Renal pelvis (tissue), 12 donors: ENCODE measurements around the gene THAP4. TPM values are rescaled to one million over a fixed set of nuclear protein-coding genes. Genes with fewer than 3 reads are reported as not detected.

Experiments used
- DNase-seq: peaks from one replicate; pipeline ENCODE4 v3.0.0-alpha.2; 2013
- long read RNA-seq, 16 experiments: transcript quantifications; one replicate each; lab custom pipeline, GENCODE V29; 2026
- polyA plus RNA-seq, 3 donors: library from polyadenylated mRNA; unstranded; fragments of 120-200 nt; gene quantifications; one replicate each; pipeline ENCODE4 v1.2.1, GENCODE V29; 2013; ENCODE audit not compliant: insufficient read length in 3 of 3

The THAP4 gene
- 10 to 100 TPM; 59.2 to 74.3 (median 68.4) TPM for polyA plus RNA-seq
- long read RNA-seq, donor 1, transcript THAP4-202 (5 exons, 785 nt): major isoform, 17 of 60 reads
- long read RNA-seq, donor 1, transcript THAP4-204 (6 exons, 2,367 nt): minor isoform, 16 of 60 reads
- long read RNA-seq, donor 1, partial matches to known transcripts: 13 of 60 reads
- long read RNA-seq, donor 1, other reads (novel, unspliced or antisense): 14 of 60 reads
- long read RNA-seq, donor 2, transcript THAP4-202 (5 exons, 785 nt): minor isoform, 9 of 152 reads
- long read RNA-seq, donor 2, transcript THAP4-204 (6 exons, 2,367 nt): major isoform, 14 of 152 reads
- long read RNA-seq, donor 2, partial matches to known transcripts: 113 of 152 reads
- long read RNA-seq, donor 2, other reads (novel, unspliced or antisense): 16 of 152 reads
- long read RNA-seq, donor 3, transcript THAP4-202 (5 exons, 785 nt): minor isoform, 8 of 42 reads
- long read RNA-seq, donor 3, transcript THAP4-204 (6 exons, 2,367 nt): major isoform, 13 of 42 reads
- long read RNA-seq, donor 3, partial matches to known transcripts: 18 of 42 reads
- long read RNA-seq, donor 3, other reads (novel, unspliced or antisense): 0 of 42 reads
- long read RNA-seq, donor 4, transcript THAP4-202 (5 exons, 785 nt): major isoform, 14 of 48 reads
- long read RNA-seq, donor 4, transcript THAP4-204 (6 exons, 2,367 nt): minor isoform, 9 of 48 reads
- long read RNA-seq, donor 4, partial matches to known transcripts: 23 of 48 reads
- long read RNA-seq, donor 4, other reads (novel, unspliced or antisense): 0 of 48 reads
- long read RNA-seq, donor 5, transcript THAP4-204 (6 exons, 2,367 nt): minor isoform, 5 of 22 reads
- long read RNA-seq, donor 5, transcript THAP4-202 (5 exons, 785 nt): major isoform, 7 of 22 reads
- long read RNA-seq, donor 5, partial matches to known transcripts: 10 of 22 reads
- long read RNA-seq, donor 5, other reads (novel, unspliced or antisense): 0 of 22 reads
- long read RNA-seq, donor 6, transcript THAP4-202 (5 exons, 785 nt): minor isoform, 6 of 28 reads
- long read RNA-seq, donor 6, transcript THAP4-204 (6 exons, 2,367 nt): major isoform, 21 of 28 reads
- long read RNA-seq, donor 6, partial matches to known transcripts: 0 of 28 reads
- long read RNA-seq, donor 6, other reads (novel, unspliced or antisense): 0 of 28 reads
- long read RNA-seq, donor 7, transcript THAP4-204 (6 exons, 2,367 nt): major isoform, 7 of 72 reads
- long read RNA-seq, donor 7, transcript THAP4-202 (5 exons, 785 nt): minor isoform, 6 of 72 reads
- long read RNA-seq, donor 7, partial matches to known transcripts: 54 of 72 reads
- long read RNA-seq, donor 7, other reads (novel, unspliced or antisense): 0 of 72 reads
- long read RNA-seq, donor 8, partial matches to known transcripts: 0 of 11 reads
- long read RNA-seq, donor 8, other reads (novel, unspliced or antisense): 6 of 11 reads
- long read RNA-seq, donor 9, transcript THAP4-204 (6 exons, 2,367 nt): major isoform, 17 of 66 reads
- long read RNA-seq, donor 9, transcript THAP4-202 (5 exons, 785 nt): minor isoform, 15 of 66 reads
- long read RNA-seq, donor 9, partial matches to known transcripts: 30 of 66 reads
- long read RNA-seq, donor 9, other reads (novel, unspliced or antisense): 0 of 66 reads
- long read RNA-seq, donor 10, transcript THAP4-204 (6 exons, 2,367 nt): major isoform, 10 of 39 reads
- long read RNA-seq, donor 10, transcript THAP4-202 (5 exons, 785 nt): major isoform, 10 of 39 reads
- long read RNA-seq, donor 10, partial matches to known transcripts: 17 of 39 reads
- long read RNA-seq, donor 10, other reads (novel, unspliced or antisense): 0 of 39 reads
- long read RNA-seq, donor 11, transcript THAP4-204 (6 exons, 2,367 nt): minor isoform, 5 of 27 reads
- long read RNA-seq, donor 11, transcript THAP4-202 (5 exons, 785 nt): major isoform, 7 of 27 reads
- long read RNA-seq, donor 11, partial matches to known transcripts: 14 of 27 reads
- long read RNA-seq, donor 11, other reads (novel, unspliced or antisense): 0 of 27 reads
- long read RNA-seq, donor 12, transcript THAP4-202 (5 exons, 785 nt): minor isoform, 12 of 51 reads
- long read RNA-seq, donor 12, transcript THAP4-204 (6 exons, 2,367 nt): major isoform, 20 of 51 reads
- long read RNA-seq, donor 12, partial matches to known transcripts: 19 of 51 reads
- long read RNA-seq, donor 12, other reads (novel, unspliced or antisense): 0 of 51 reads
- long read RNA-seq, donor 13, transcript THAP4-202 (5 exons, 785 nt): major isoform, 7 of 17 reads
- long read RNA-seq, donor 13, partial matches to known transcripts: 6 of 17 reads
- long read RNA-seq, donor 13, other reads (novel, unspliced or antisense): 0 of 17 reads
- long read RNA-seq, donor 14: 0 reads
- long read RNA-seq, donor 15, transcript THAP4-204 (6 exons, 2,367 nt): major isoform, 15 of 32 reads
- long read RNA-seq, donor 15, partial matches to known transcripts: 13 of 32 reads
- long read RNA-seq, donor 15, other reads (novel, unspliced or antisense): 0 of 32 reads
- long read RNA-seq, donor 16, transcript THAP4-204 (6 exons, 2,367 nt): major isoform, 16 of 61 reads
- long read RNA-seq, donor 16, transcript THAP4-202 (5 exons, 785 nt): major isoform, 16 of 61 reads
- long read RNA-seq, donor 16, partial matches to known transcripts: 29 of 61 reads
- long read RNA-seq, donor 16, other reads (novel, unspliced or antisense): 0 of 61 reads

GRCh38 chr2:241637018-241637794 lies at the start of gene THAP4, which contains the start of gene ATG4B:
TSS of gene THAP4 (minus strand) at chr2:241637158. CDS start at chr2:241637017, 141 bp downstream.
TSS of gene ATG4B (plus strand) at chr2:241637693. CDS start at chr2:241637715, 22 bp downstream.
- peak; percentile 90 for DNase-seq

GRCh38 chr2:241686324-241686649 lies 49.3 kb upstream of the THAP4 start:
- DNase-seq: no peak

- DNase-seq: no peak
Observed at GRCh38 chr2:241680827-241681599, 44.1 kb upstream of the THAP4 start.

GRCh38 chr2:241680044-241680443 lies 43.1 kb upstream of the THAP4 start:
- no peak for DNase-seq

GRCh38 chr2:241678784-241679540 lies 42.0 kb upstream of the THAP4 start:
- no peak for DNase-seq

- no peak for DNase-seq
Observed at GRCh38 chr2:241678307-241678706, 41.3 kb upstream of the THAP4 start.

- no peak for DNase-seq
Observed at GRCh38 chr2:241677392-241677791, 40.4 kb upstream of the THAP4 start.

- DNase-seq: no peak
Observed at GRCh38 chr2:241676665-241677064, 39.7 kb upstream of the THAP4 start.

- no peak for DNase-seq
Observed at GRCh38 chr2:241675885-241676284, 38.9 kb upstream of the THAP4 start.

GRCh38 chr2:241673797-241674725 lies 37.1 kb upstream of the THAP4 start:
- DNase-seq: no peak

- no peak for DNase-seq
Observed at GRCh38 chr2:241673189-241673663, 36.3 kb upstream of the THAP4 start.

GRCh38 chr2:241672243-241673188 lies 35.6 kb upstream of the THAP4 start:
- no peak for DNase-seq

- no peak for DNase-seq
Observed at GRCh38 chr2:241671457-241672240, 34.7 kb upstream of the THAP4 start.
